Activated T-helper 2 cell treated with anti-CD3 and anti-CD28 coated beads, Interferon-gamma antibody, Interleukin-2, Interleukin-4, amounts not matched to agents 10 μg/mL and 5 μg/mL and 100 μg/mL, durations not matched to agents 14 hours and 24 hours and 36 hours (primary cell): ENCODE results near the gene PCDHA8. TPM values are rescaled to one million over a fixed set of nuclear protein-coding genes. Genes with fewer than 3 reads are reported as not detected.
"Not testable (repeated sequence)": the region's sequence is repeated elsewhere in the genome, so short reads cannot be mapped to it uniquely, and the experiment has no call there.

Experiments used
- DNase-seq: peaks from one replicate; pipeline ENCODE4 v3.0.0; 2021; ENCODE audit warnings: low spot score
- H3K27ac Mint-ChIP-seq: one replicate; pipeline ENCODE4 v1.8.0; 2021; ENCODE audit warnings: mixed read lengths
- H3K27me3 Mint-ChIP-seq: one replicate; pipeline ENCODE4 v1.8.0; 2021; ENCODE audit warnings: low read depth, mixed read lengths
- H3K36me3 Mint-ChIP-seq: one replicate; pipeline ENCODE4 v1.8.0; 2021; ENCODE audit warnings: low read depth, mixed read lengths
- H3K4me1 Mint-ChIP-seq: one replicate; pipeline ENCODE4 v1.8.0; 2021; ENCODE audit warnings: low read depth, mixed read lengths
- H3K4me3 Mint-ChIP-seq: one replicate; pipeline ENCODE4 v1.8.0; 2021; ENCODE audit warnings: low read depth, mild to moderate bottlenecking, moderate library complexity, mixed read lengths
- H3K9me3 Mint-ChIP-seq: one replicate; pipeline ENCODE4 v1.8.0; 2021; ENCODE audit warnings: mixed read lengths
- intact Hi-C: fragments of 100-400 bp; cut with micrococcal nuclease; formaldehyde crosslinking; loops from one replicate; pipeline ENCODE4 v1.15.1; 2023
- total RNA-seq: library from RNA; stranded (reverse); gene quantifications from 2 replicates; pipeline ENCODE4 v1.2.3, GENCODE V29; 2022

PCDHA8 gene
- total RNA-seq, 1 donor from 2014 or later, result not detected

DNA sequence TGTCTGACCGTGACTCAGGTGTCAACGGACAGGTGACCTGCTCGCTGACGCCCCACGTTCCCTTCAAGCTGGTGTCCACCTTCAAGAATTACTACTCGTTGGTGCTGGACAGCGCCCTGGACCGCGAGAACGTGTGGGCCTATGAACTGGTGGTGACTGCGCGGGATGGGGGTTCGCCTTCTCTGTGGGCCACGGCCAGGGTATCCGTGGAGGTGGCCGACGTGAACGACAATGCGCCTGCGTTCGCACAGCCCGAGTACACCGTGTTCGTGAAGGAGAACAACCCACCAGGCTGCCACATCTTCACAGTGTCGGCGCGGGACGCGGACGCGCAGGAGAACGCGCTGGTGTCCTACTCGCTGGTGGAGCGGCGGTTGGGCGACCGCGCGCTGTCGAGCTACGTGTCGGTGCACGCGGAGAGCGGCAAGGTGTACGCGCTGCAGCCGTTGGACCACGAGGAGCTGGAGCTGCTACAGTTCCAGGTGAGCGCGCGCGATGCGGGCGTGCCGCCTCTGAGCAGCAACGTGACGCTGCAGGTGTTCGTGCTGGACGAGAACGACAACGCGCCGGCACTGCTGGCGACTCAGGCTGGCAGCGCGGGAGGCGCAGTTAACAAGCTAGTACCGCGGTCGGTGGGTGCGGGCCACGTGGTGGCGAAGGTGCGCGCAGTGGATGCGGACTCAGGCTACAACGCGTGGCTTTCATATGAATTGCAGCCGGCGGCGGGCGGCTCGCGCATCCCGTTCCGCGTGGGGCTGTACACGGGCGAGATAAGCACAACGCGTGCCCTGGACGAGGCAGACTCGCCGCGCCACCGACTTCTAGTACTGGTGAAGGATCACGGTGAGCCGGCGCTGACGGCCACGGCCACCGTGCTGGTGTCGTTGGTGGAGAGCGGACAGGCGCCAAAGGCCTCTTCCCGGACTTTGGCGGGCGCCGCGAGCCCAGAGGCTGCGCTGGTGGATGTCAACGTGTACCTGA, 29.5 kb downstream of the PCDHA8 start:
- H3K4me1 Mint-ChIP-seq, result no peaks in the 10 kb centered on the region
- H3K4me3 Mint-ChIP-seq, result no peak overlapping the region
- H3K9me3 Mint-ChIP-seq, result peaks cover 29% of the 10 kb centered on the region
- no peaks in the 10 kb centered on the region for H3K27me3 Mint-ChIP-seq
- DNase-seq, result no peak
- intact Hi-C loops, result no loop called here
- peaks cover 3% of the 10 kb centered on the region for H3K36me3 Mint-ChIP-seq
- no peak overlapping the region for H3K27ac Mint-ChIP-seq

DNA sequence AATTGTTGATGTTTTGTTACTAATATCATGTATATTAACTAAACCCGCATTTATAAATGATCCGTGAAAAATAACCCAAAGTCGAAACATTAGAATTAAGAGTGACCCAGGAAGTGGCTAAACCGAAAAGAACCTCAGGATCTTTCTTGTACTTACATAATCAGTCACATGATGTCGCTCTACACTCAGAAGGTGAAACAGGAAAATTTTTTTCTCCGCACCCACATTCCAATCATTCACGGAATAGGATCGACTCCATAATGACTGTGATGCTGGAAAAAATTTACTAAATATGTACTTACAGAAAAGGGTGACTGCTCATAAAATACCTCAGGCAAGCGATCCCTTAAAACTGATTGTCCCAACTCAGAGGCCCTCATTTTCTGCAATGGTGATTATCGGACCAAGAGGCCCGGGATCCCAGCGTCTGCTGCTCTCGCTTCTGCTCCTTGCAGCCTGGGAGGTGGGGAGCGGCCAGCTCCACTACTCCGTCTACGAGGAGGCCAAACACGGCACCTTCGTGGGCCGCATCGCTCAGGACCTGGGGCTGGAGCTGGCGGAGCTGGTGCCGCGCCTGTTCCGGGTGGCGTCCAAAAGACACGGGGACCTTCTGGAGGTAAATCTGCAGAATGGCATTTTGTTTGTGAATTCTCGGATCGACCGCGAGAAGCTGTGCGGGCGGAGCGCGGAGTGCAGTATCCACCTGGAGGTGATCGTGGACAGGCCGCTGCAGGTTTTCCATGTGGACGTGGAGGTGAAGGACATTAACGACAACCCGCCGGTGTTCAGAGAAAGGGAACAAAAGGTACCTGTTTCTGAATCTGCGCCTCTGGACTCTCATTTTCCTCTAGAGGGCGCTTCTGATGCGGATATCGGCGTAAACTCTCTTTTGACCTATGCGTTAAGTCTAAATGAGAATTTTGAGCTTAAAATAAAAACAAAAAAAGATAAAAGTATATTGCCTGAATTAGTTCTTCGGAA, 34.4 kb downstream of the PCDHA8 start, which contains the start of gene PCDHA12:
Gene PCDHA12, plus strand, starts transcription at position 224 of the 981 bp plus-strand sequence. Its CDS starts 165 bp downstream, at position 389.
- Mint-ChIP-seq H3K36me3 (no peaks in the 10 kb centered on the region), H3K4me3 (no peak within 1 kb of the TSS), H3K4me1 (no peaks in the 10 kb centered on the region), H3K27me3 (no peaks in the 10 kb centered on the region), H3K9me3 (peaks cover 41% of the 10 kb centered on the region), H3K27ac (no peak within 1 kb of the TSS)
- no peak for DNase-seq
- intact Hi-C loops, result no loop called here

- H3K27ac Mint-ChIP-seq, H3K4me1 Mint-ChIP-seq, DNase-seq, H3K4me3 Mint-ChIP-seq, H3K27me3 Mint-ChIP-seq, H3K36me3 Mint-ChIP-seq, intact Hi-C loops: not testable (repeated sequence)
- H3K9me3 Mint-ChIP-seq, result peaks cover 51% of the 10 kb centered on the region
Measured at GRCh38 chr5:140876541-140877261, 35.7 kb downstream of the PCDHA8 start.

DNA sequence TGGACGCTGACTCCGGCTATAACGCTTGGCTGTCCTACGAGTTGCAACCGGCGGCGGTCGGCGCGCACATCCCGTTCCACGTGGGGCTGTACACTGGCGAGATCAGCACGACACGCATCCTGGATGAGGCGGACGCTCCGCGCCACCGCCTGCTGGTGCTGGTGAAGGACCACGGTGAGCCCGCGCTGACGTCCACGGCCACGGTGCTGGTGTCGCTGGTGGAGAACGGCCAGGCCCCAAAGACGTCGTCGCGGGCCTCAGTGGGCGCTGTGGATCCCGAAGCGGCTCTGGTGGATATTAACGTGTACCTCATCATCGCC, 36.2 kb downstream of the PCDHA8 start:
- DNase-seq, result no peak

GRCh38 chr5:140881889-140882590, 41.1 kb downstream of the PCDHA8 start, which contains the start of gene PCDHA13:
Gene PCDHA13 (plus strand): TSS chr5:140882124. CDS start chr5:140882269, 145 bp downstream.
- no peak for DNase-seq
- intact Hi-C loops, result no loop called here
- Mint-ChIP-seq H3K4me1 (no peaks in the 10 kb centered on the region), H3K9me3 (peaks cover 40% of the 10 kb centered on the region), H3K36me3 (no peaks in the 10 kb centered on the region), H3K27me3 (no peaks in the 10 kb centered on the region), H3K4me3 (no peak within 1 kb of the TSS), H3K27ac (no peak within 1 kb of the TSS)

More for the DNA sequence above, 36.2 kb downstream of the PCDHA8 start:
- H3K36me3 Mint-ChIP-seq, result no peaks in the 10 kb centered on the region
- peaks cover 52% of the 10 kb centered on the region for H3K9me3 Mint-ChIP-seq
- no peak overlapping the region for H3K4me3 Mint-ChIP-seq
- H3K27me3 Mint-ChIP-seq, result no peaks in the 10 kb centered on the region
- intact Hi-C loops, result no loop called here
- H3K27ac Mint-ChIP-seq, result no peak overlapping the region
- H3K4me1 Mint-ChIP-seq, result no peaks in the 10 kb centered on the region

DNA sequence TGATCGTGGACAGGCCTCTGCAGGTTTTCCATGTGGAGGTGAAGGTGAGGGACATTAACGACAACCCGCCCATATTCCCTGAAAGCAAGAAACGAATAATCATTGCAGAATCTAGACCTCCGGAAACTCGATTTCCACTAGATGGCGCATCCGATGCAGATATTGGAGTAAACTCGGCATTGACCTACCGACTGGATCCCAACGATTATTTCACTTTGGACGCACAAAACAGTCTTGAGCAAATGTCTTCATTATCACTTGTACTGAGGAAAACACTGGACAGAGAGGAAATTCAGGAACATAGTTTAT, 41.6 kb downstream of the PCDHA8 start:
- Mint-ChIP-seq H3K27ac (no peak overlapping the region), H3K4me3 (no peak overlapping the region), H3K4me1 (no peaks in the 10 kb centered on the region), H3K9me3 (peaks cover 43% of the 10 kb centered on the region), H3K27me3 (no peaks in the 10 kb centered on the region), H3K36me3 (no peaks in the 10 kb centered on the region)
- intact Hi-C loops, result no loop called here
- no peak for DNase-seq

DNA sequence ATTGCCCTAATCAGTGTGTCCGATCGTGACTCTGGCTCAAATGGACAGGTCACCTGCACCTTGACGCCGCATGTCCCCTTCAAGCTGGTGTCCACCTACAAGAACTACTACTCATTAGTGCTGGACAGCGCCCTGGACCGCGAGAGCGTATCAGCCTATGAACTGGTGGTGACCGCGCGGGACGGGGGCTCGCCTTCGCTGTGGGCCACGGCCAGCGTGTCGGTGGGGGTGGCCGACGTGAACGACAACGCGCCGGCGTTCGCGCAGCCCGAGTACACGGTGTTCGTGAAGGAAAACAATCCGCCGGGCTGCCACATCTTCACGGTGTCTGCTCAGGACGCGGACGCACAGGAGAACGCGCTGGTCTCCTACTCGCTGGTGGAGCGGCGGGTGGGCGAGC, 42.4 kb downstream of the PCDHA8 start:
- Mint-ChIP-seq H3K27ac (no peak overlapping the region), H3K27me3 (no peaks in the 10 kb centered on the region), H3K9me3 (peaks cover 48% of the 10 kb centered on the region), H3K36me3 (no peaks in the 10 kb centered on the region), H3K4me1 (no peaks in the 10 kb centered on the region), H3K4me3 (no peak overlapping the region)
- no peak for DNase-seq
- intact Hi-C loops, result no loop called here

DNA sequence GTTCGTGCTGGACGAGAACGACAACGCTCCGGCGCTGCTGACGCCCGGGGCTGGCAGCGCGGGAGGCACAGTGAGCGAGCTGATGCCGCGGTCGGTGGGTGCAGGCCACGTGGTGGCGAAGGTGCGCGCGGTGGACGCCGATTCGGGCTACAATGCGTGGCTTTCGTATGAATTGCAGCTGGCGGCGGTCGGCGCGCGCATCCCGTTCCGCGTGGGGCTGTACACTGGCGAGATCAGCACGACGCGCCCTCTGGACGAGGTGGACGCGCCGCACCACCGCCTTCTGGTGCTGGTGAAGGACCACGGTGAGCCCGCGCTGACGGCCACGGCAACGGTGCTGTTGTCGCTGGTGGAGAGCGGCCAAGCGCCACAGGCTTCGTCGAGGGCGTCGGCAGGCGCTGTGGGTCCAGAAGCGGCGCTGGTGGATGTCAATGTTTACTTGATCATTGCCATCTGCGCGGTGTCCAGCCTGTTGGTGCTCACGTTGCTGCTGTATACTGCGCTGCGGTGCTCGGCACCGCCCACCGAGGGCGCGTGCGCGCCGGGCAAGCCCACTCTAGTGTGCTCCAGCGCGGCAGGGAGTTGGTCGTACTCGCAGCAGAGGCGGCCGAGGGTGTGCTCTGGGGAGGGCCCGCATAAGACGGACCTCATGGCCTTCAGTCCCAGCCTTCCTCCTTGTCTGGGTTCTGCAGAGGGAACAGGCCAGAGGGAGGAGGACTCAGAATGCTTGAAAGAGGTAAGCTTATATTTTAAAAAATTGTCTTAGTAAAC, 43.1 kb downstream of the PCDHA8 start:
- no peaks in the 10 kb centered on the region for H3K36me3 Mint-ChIP-seq
- no peak overlapping the region for H3K4me3 Mint-ChIP-seq
- peaks cover 43% of the 10 kb centered on the region for H3K9me3 Mint-ChIP-seq
- intact Hi-C loops, result no loop called here
- no peak overlapping the region for H3K27ac Mint-ChIP-seq
- H3K27me3 Mint-ChIP-seq, result no peaks in the 10 kb centered on the region
- no peak for DNase-seq
- no peaks in the 10 kb centered on the region for H3K4me1 Mint-ChIP-seq

Other genes with a start within 250 kb of the PCDHA8 start
- gene CD14, start 208.0 kb upstream of the PCDHA8 start, total RNA-seq, result 0.39 TPM in 2 replicates
- gene TMCO6, start 201.7 kb upstream of the PCDHA8 start, total RNA-seq, result 40.2 and 40.7 TPM in 2 replicates
- gene NDUFA2, start 193.6 kb upstream of the PCDHA8 start, total RNA-seq, result 63.0 and 65.6 TPM in 2 replicates
- gene IK, start 193.4 kb upstream of the PCDHA8 start, total RNA-seq, result 111 and 119 TPM in 2 replicates
- 39.1 and 40.0 TPM in 2 replicates for gene WDR55, start 176.3 kb upstream of the PCDHA8 start, total RNA-seq
- gene DND1, start 167.6 kb upstream of the PCDHA8 start, total RNA-seq, result 3.2 and 3.5 TPM in 2 replicates
- gene HARS1, start 149.8 kb upstream of the PCDHA8 start, total RNA-seq, result 107 and 110 TPM in 2 replicates
- gene HARS2, start 149.7 kb upstream of the PCDHA8 start, total RNA-seq, result 28.0 and 30.1 TPM in 2 replicates
- 53.4 and 53.9 TPM in 2 replicates for gene ZMAT2, start 140.7 kb upstream of the PCDHA8 start, total RNA-seq
- gene PCDHA1, start 55.0 kb upstream of the PCDHA8 start, total RNA-seq, result 0.07 TPM in 1 of 2 replicates, not detected in the other
- gene PCDHA2, start 46.3 kb upstream of the PCDHA8 start, total RNA-seq, result not detected in 2 replicates
- gene PCDHA3, start 40.1 kb upstream of the PCDHA8 start, total RNA-seq, result not detected in 2 replicates
- not detected in 2 replicates for gene PCDHA4, start 34.1 kb upstream of the PCDHA8 start, total RNA-seq
- not detected in 2 replicates for gene PCDHA5, start 19.6 kb upstream of the PCDHA8 start, total RNA-seq
- not detected in 2 replicates for gene PCDHA6, start 13.2 kb upstream of the PCDHA8 start, total RNA-seq
- gene PCDHA7, start 6.9 kb upstream of the PCDHA8 start, total RNA-seq, result not detected in 2 replicates
- not detected in 2 replicates for gene PCDHA9, start 7.2 kb downstream of the PCDHA8 start, total RNA-seq
- gene PCDHA10, start 14.7 kb downstream of the PCDHA8 start, total RNA-seq, result not detected in 2 replicates
- gene PCDHA11, start 27.8 kb downstream of the PCDHA8 start, total RNA-seq, result not detected in 2 replicates
- not detected in 2 replicates for gene PCDHA12, start 34.1 kb downstream of the PCDHA8 start, total RNA-seq
- not detected in 2 replicates for gene PCDHA13, start 40.9 kb downstream of the PCDHA8 start, total RNA-seq
- not detected in 2 replicates for gene PCDHAC1, start 85.1 kb downstream of the PCDHA8 start, total RNA-seq
- not detected in 2 replicates for gene PCDHAC2, start 125.3 kb downstream of the PCDHA8 start, total RNA-seq
- not detected in 2 replicates for gene PCDHB1, start 210.2 kb downstream of the PCDHA8 start, total RNA-seq